ENCODE results near the gene FAM131C.
"Not testable (repeated sequence)": the region's sequence is repeated elsewhere in the genome, so short reads cannot be mapped to it uniquely, and the experiment has no call there.

Gene FAM131C

GRCh38 chr1:16032388-16033102, 40.9 kb downstream of the FAM131C start:
- FAIRE-seq, result no peak

GRCh38 chr1:16031551-16031950, 41.9 kb downstream of the FAM131C start:
- FAIRE-seq, result no peak

- FAIRE-seq, result no peak
Measured at GRCh38 chr1:16029288-16029687, 44.2 kb downstream of the FAM131C start.

GRCh38 chr1:16029003-16029268, 44.5 kb downstream of the FAM131C start:
- FAIRE-seq, result not testable (repeated sequence)

- no peak for FAIRE-seq
Measured at GRCh38 chr1:16028237-16029002, 45.0 kb downstream of the FAM131C start.

- no peak for FAIRE-seq
Measured at GRCh38 chr1:16026723-16027484, 46.5 kb downstream of the FAM131C start.

- FAIRE-seq, result not testable (repeated sequence)
Measured at GRCh38 chr1:16026302-16026701, 47.1 kb downstream of the FAM131C start.

GRCh38 chr1:16023050-16023653, 50.3 kb downstream of the FAM131C start:
- no peak for FAIRE-seq

- no peak for FAIRE-seq
Measured at GRCh38 chr1:16022393-16022792, 51.1 kb downstream of the FAM131C start.

- no peak for FAIRE-seq
Measured at GRCh38 chr1:16021681-16022080, 51.8 kb downstream of the FAM131C start, which contains the start of gene CLCNKA. TSS of gene CLCNKA (plus strand) at chr1:16022036. CDS start at chr1:16022620, 584 bp downstream.

GRCh38 chr1:16020878-16021277, 52.6 kb downstream of the FAM131C start:
- FAIRE-seq, result not testable (repeated sequence)

GRCh38 chr1:16020325-16020724, 53.1 kb downstream of the FAM131C start:
- FAIRE-seq, result no peak

GRCh38 chr1:16019644-16020277, 53.7 kb downstream of the FAM131C start:
- no peak for FAIRE-seq

GRCh38 chr1:16018749-16019643, 54.5 kb downstream of the FAM131C start:
- no peak for FAIRE-seq

GRCh38 chr1:16018308-16018707, 55.1 kb downstream of the FAM131C start:
- no peak for FAIRE-seq

- no peak for FAIRE-seq
Measured at GRCh38 chr1:16017461-16018303, 55.8 kb downstream of the FAM131C start, which contains the start of gene HSPB7. TSS of gene HSPB7 (minus strand) at chr1:16018043. CDS start at chr1:16017963, 80 bp downstream.

GRCh38 chr1:16017076-16017460, 56.4 kb downstream of the FAM131C start:
- no peak for FAIRE-seq

GRCh38 chr1:16015960-16016901, 57.2 kb downstream of the FAM131C start:
- FAIRE-seq, result no peak

GRCh38 chr1:16015491-16015890, 58.0 kb downstream of the FAM131C start:
- no peak for FAIRE-seq
